ENCODE measurements around the gene ATG9A.
A peak's percentile ranks its signal among the peaks of the same experiment; 100 is the strongest.

The ATG9A gene

GRCh38 chr2:219230059-219230540 lies 664 bp upstream of the ATG9A start:
- DNase-seq (ENCODE audit: low read depth), result peak; percentile 76
- TF ChIP-seq MYC (IDR thresholded peaks at IDR 0.05; ENCODE audit: low read depth, low read length) (peak; percentile 51; the same call in 1 of the 2 replicates), CTCF (IDR thresholded peaks at IDR 0.05; ENCODE audit: low read depth, low read length) (no peak), POLR2A (IDR thresholded peaks at IDR 0.05; ENCODE audit: extremely low read depth, insufficient read length) (no peak)
- TF ChIP-seq, protein P1, sequence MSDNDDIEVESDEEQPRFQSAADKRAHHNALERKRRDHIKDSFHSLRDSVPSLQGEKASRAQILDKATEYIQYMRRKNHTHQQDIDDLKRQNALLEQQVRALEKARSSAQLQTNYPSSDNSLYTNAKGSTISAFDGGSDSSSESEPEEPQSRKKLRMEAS (IDR thresholded peaks at IDR 0.05; ENCODE audit: low read depth, low read length), result peak; percentile 22; the same call in 1 of the 2 replicates
- H3K4me3 ChIP-seq (ENCODE audit: low read depth, low read length), result peak overlapping the region; percentile 94

- TF ChIP-seq POLR2A (IDR thresholded peaks at IDR 0.05; ENCODE audit: extremely low read depth, insufficient read length) (no peak), CTCF (IDR thresholded peaks at IDR 0.05; ENCODE audit: low read depth, low read length) (no peak), MYC (IDR thresholded peaks at IDR 0.05; ENCODE audit: low read depth, low read length) (no peak)
- TF ChIP-seq, protein P1 (IDR thresholded peaks at IDR 0.05; ENCODE audit: low read depth, low read length), result no peak
- H3K4me3 ChIP-seq (ENCODE audit: low read depth, low read length), result peak overlapping the region; percentile 94
- no peak for DNase-seq (ENCODE audit: low read depth)
These were observed 528 bp downstream of the ATG9A start for GRCh38 chr2:219228911-219229304.

DNA sequence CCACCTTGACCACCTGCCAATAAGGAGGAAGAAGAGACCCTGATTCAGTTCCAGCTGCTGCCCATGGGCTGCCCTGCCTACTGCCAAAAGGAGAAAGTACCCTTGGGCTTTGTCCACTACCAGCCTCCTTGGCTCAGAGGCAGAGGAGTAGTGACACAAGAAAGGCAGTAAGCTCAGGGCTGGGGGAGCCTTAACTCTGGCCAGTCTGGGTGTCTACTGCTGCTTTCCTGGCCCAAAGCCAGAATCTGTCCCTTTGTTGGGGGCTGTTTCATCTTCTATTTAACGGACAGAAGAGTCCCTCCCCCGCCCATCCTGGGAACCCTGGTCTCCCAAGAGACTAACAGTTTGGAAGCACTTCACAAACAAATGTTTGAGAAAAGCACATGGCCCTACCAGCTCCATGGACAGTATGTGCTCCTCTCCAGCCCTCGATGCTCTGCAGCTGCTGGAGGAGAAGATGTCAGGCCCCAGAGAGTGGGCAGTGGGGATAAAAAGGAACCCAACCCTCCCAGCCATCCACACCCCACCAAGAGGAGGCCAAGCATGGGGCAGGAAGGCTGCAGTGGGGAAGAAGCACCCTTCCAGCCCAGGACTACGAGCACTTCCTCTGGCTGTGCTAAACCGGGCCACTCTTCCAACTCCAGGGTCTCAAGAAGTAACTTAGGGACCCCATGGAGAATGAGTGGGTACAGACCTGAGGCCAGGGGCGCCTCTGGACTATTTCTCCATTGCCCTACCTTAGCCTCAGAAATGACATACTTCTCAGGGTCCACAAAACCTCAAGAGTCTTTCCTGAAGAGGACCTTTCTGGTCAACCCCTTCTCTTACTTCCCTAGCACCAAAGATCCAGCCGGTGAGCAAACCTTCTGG lies 1.2 kb downstream of the ATG9A start:
- peak overlapping the region; percentile 94 for H3K4me3 ChIP-seq (ENCODE audit: low read depth, low read length)
- TF ChIP-seq, protein P1 (IDR thresholded peaks at IDR 0.05; ENCODE audit: low read depth, low read length), result peak; percentile 36; the same call in 1 of the 2 replicates
- TF ChIP-seq CTCF (IDR thresholded peaks at IDR 0.05; ENCODE audit: low read depth, low read length) (no peak), MYC (IDR thresholded peaks at IDR 0.05; ENCODE audit: low read depth, low read length) (no peak), POLR2A (IDR thresholded peaks at IDR 0.05; ENCODE audit: extremely low read depth, insufficient read length) (no peak)
- peak; percentile 37 for DNase-seq (ENCODE audit: low read depth)

DNA sequence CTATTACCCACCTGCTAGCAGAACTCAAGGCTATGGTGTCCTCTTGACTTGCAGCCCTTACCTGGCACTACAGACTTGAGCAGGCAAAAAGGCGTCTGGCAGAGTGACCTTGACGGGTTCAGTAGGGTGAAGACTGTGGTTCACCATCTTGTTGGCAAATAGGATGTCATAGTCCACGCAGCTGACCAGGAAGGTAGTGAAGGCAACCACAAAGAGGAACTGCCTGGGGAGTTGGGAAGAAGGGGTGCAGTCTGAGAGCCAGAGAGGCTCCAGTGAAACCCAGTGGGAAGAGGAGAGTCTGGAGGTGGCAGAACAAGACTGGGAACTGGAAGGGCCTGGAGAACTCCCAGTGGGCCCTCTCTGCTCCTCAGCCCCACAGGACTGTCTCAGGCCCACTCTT lies 4.1 kb downstream of the ATG9A start:
- no peak for TF ChIP-seq POLR2A (IDR thresholded peaks at IDR 0.05; ENCODE audit: extremely low read depth, insufficient read length)
- TF ChIP-seq, protein P1 (IDR thresholded peaks at IDR 0.05; ENCODE audit: low read depth, low read length), result no peak
- no peak for TF ChIP-seq CTCF (IDR thresholded peaks at IDR 0.05; ENCODE audit: low read depth, low read length)
- peak; percentile 47; the same call in 1 of the 2 replicates for TF ChIP-seq MYC (IDR thresholded peaks at IDR 0.05; ENCODE audit: low read depth, low read length)
- peak; percentile 92 for DNase-seq (ENCODE audit: low read depth)
- H3K4me3 ChIP-seq (ENCODE audit: low read depth, low read length), result no peak overlapping the region

GRCh38 chr2:219223831-219224610 lies 5.4 kb downstream of the ATG9A start:
- TF ChIP-seq POLR2A (IDR thresholded peaks at IDR 0.05; ENCODE audit: extremely low read depth, insufficient read length) (no peak), CTCF (IDR thresholded peaks at IDR 0.05; ENCODE audit: low read depth, low read length) (no peak), MYC (IDR thresholded peaks at IDR 0.05; ENCODE audit: low read depth, low read length) (no peak)
- TF ChIP-seq, protein P1 (IDR thresholded peaks at IDR 0.05; ENCODE audit: low read depth, low read length), result no peak
- no peak for DNase-seq (ENCODE audit: low read depth)
- no peak overlapping the region for H3K4me3 ChIP-seq (ENCODE audit: low read depth, low read length)
